CD4-positive, alpha-beta memory T cell (primary cell): ENCODE measurements around the gene RBFOX2. TPM values are rescaled to one million over a fixed set of nuclear protein-coding genes. Genes with fewer than 3 reads are reported as not detected.
A peak's percentile ranks its signal among the peaks of the same experiment; 100 is the strongest.

Source experiments
- CTCF ChIA-PET: fragments of 350-600 bp; sonication (Branson Sonifier 250); formaldehyde crosslinking; loops from one replicate; lab custom pipeline; 2021; ENCODE audit warnings: inconsistent platforms; ENCODE audit not compliant: partially characterized antibody; lab: Charles Lee
- POLR2A ChIA-PET: fragments of 350-600 bp; sonication (Branson Sonifier 250); formaldehyde crosslinking; loops from one replicate; lab custom pipeline; 2021; ENCODE audit not compliant: partially characterized antibody; lab: Charles Lee
- DNase-seq, 5 donors: peaks; one replicate each; pipeline versions ENCODE4 v3.0.0 to v3.0.0-alpha.2; 2020 to 2022; ENCODE audit warnings: mixed read lengths in 1 of 5
- H3K27ac ChIP-seq: one replicate; pipeline ENCODE4 v1.7.0; 2013; ENCODE audit warnings: low read depth, low read length
- H3K27me3 ChIP-seq: 2 replicates; pipeline ENCODE4 v1.7.0; 2013; ENCODE audit warnings: mild to moderate bottlenecking, low read length, moderate library complexity; ENCODE audit not compliant: insufficient read depth
- H3K36me3 ChIP-seq: 2 replicates; pipeline ENCODE4 v1.7.0; 2013; ENCODE audit warnings: mild to moderate bottlenecking, low read length, moderate library complexity; ENCODE audit not compliant: insufficient read depth
- H3K4me1 ChIP-seq: 2 replicates; pipeline ENCODE4 v1.7.0; 2013; ENCODE audit warnings: mild to moderate bottlenecking, low read length, moderate library complexity; ENCODE audit not compliant: insufficient read depth
- H3K4me3 ChIP-seq, 2 donors: one replicate each; pipeline ENCODE4 v1.7.0; 2013; ENCODE audit warnings: low read length in 2 of 2, mild to moderate bottlenecking in 1 of 2
- H3K9me3 ChIP-seq, 2 donors: one replicate each; pipeline ENCODE4 v1.7.0; 2013; ENCODE audit warnings: low read length in 2 of 2, control low read depth in 1 of 2; ENCODE audit not compliant: control insufficient read depth in 1 of 2
- H3K27ac Mint-ChIP-seq, 7 donors: one replicate each; pipeline ENCODE4 v1.8.0; 2020 to 2021; ENCODE audit warnings: mixed read lengths in 7 of 7, mild to moderate bottlenecking in 6 of 7, inconsistent platforms in 3 of 7, moderate library complexity in 3 of 7
- H3K27me3 Mint-ChIP-seq, 2 donors: one replicate each; pipeline ENCODE4 v1.8.0; 2020 to 2021; ENCODE audit warnings: mixed read lengths in 2 of 2
- H3K36me3 Mint-ChIP-seq, 2 donors: one replicate each; pipeline ENCODE4 v1.8.0; 2020 to 2021; ENCODE audit warnings: mixed read lengths in 2 of 2, inconsistent platforms in 1 of 2, mild to moderate bottlenecking in 1 of 2
- H3K4me1 Mint-ChIP-seq, 4 donors: one replicate each; pipeline ENCODE4 v1.8.0; 2020 to 2021; ENCODE audit warnings: mixed read lengths in 4 of 4, mild to moderate bottlenecking in 1 of 4
- H3K4me3 Mint-ChIP-seq, 8 donors: one replicate each; pipeline ENCODE4 v1.8.0; 2020 to 2021; ENCODE audit warnings: mixed read lengths in 8 of 8, mild to moderate bottlenecking in 7 of 8, moderate library complexity in 6 of 8, inconsistent platforms in 3 of 8
- H3K9me3 Mint-ChIP-seq, 8 donors: one replicate each; pipeline ENCODE4 v1.8.0; 2020 to 2021; ENCODE audit warnings: mixed read lengths in 8 of 8, mild to moderate bottlenecking in 5 of 8, inconsistent platforms in 3 of 8, moderate library complexity in 1 of 8
- intact Hi-C: fragments of 100-400 bp; cut with micrococcal nuclease; formaldehyde crosslinking; loops from one replicate; pipeline ENCODE4 v1.15.1; 2023
- polyA plus RNA-seq, 2 donors: library from polyadenylated mRNA; unstranded; fragments of 300-500 nt; fragmentation: Illumina TruSeq; gene quantifications; one replicate each; pipeline ENCODE4 v1.2.3, GENCODE V29; 2021
- total RNA-seq, 2 experiments: library from RNA; stranded (reverse); gene quantifications; one replicate each; pipeline ENCODE4 v1.2.3, GENCODE V29; 2021

Gene RBFOX2
- total and polyA plus RNA-seq, 4 experiments from 2014 or later, result 0.68 to 1.3 (median 1.0) TPM

DNA sequence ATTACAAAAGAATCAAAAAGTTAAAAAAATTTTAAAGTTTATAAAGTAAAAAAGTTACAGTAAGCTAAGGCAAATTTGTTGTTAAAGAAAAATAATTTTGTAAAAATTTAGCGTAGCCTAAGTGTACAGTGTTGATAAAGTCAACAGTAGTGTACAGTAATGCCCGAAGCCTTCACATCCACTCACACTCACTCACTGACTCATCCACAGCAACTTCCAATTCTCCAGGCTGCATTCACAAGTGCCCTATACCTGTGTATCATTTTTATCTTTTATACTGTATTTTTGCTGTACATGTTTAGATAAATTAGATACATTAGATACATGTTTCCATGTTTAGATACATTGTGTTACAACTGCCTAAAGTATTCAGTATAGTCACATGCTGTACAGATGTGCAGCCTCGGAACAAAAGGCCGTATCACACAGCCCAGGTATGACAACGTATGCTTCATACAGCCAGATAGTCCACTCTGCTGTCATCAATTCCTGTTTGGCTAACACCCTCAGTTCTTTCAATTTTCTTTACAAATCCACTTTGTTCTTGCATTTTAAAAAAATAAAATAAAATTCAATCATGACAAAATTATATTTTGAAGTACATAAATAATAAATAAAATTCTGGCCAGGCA lies 80.7 kb downstream of the RBFOX2 start:
- no peaks in the 10 kb centered on the region for H3K9me3 Mint-ChIP-seq
- H3K27ac Mint-ChIP-seq, result no peak overlapping the region
- no peak overlapping the region for H3K4me3 ChIP-seq
- ChIA-PET POLR2A (no interaction called here), CTCF (interaction anchor here (0.6 kb wide), 1 partner anchor 124 kb away, joined by 5 read pairs; no protein-coding TSS in a partner anchor)
- H3K27me3 Mint-ChIP-seq, result peaks cover 0 to 4% of the 10 kb centered on the region in 2 donors
- H3K4me1 Mint-ChIP-seq, result no peaks in the 10 kb centered on the region
- no peaks in the 10 kb centered on the region for H3K36me3 ChIP-seq
- DNase-seq, result no peak
- no peak overlapping the region for H3K27ac ChIP-seq
- H3K36me3 Mint-ChIP-seq, result no peaks in the 10 kb centered on the region
- H3K4me3 Mint-ChIP-seq, result no peak overlapping the region
- intact Hi-C loops, result no loop called here
- no peaks in the 10 kb centered on the region for H3K27me3 ChIP-seq
- H3K4me1 ChIP-seq, result no peaks in the 10 kb centered on the region
- no peaks in the 10 kb centered on the region for H3K9me3 ChIP-seq

GRCh38 chr22:35944458-35944857 lies 84.2 kb downstream of the RBFOX2 start:
- Mint-ChIP-seq H3K4me3 (no peak overlapping the region), H3K27me3 (peaks cover 6 to 13% of the 10 kb centered on the region in 2 donors), H3K27ac (no peak overlapping the region), H3K36me3 (no peaks in the 10 kb centered on the region), H3K9me3 (no peaks in the 10 kb centered on the region), H3K4me1 (no peaks in the 10 kb centered on the region)
- H3K27me3 ChIP-seq, result no peaks in the 10 kb centered on the region
- no peak for DNase-seq
- H3K9me3 ChIP-seq, result no peaks in the 10 kb centered on the region
- CTCF ChIA-PET, result no interaction called here
- H3K36me3 ChIP-seq, result no peaks in the 10 kb centered on the region
- no peak overlapping the region for H3K4me3 ChIP-seq
- H3K27ac ChIP-seq, result no peak overlapping the region
- H3K4me1 ChIP-seq, result no peaks in the 10 kb centered on the region
- intact Hi-C loops, result no loop called here
- POLR2A ChIA-PET, result no interaction called here

DNA sequence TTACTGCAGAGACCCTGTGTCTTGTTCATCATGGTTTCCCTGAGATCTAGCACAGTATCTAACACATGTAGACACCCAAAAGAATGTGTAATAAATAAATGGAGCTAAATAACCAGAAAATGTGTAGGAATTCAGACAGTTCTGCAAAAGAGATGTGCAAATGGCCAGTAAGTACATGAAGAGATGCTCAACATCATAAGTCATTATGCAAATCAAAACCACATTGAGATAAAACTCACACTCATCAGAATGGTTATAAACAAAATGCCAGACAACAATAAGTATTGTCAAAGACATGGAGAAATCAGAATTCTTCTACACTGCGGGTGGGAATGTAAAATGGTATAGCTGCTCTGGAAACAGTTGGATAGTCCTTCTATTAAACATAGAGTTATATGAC lies 88.5 kb downstream of the RBFOX2 start:
- Mint-ChIP-seq H3K36me3 (no peaks in the 10 kb centered on the region), H3K27me3 (peaks cover 3 to 13% of the 10 kb centered on the region in 2 donors), H3K4me1 (peaks cover 0 to 1% (median 0%) of the 10 kb centered on the region in 4 donors), H3K27ac (no peak overlapping the region), H3K4me3 (no peak overlapping the region), H3K9me3 (no peaks in the 10 kb centered on the region)
- intact Hi-C loops, result no loop called here
- no peak for DNase-seq
- Histone ChIP-seq H3K4me1 (no peaks in the 10 kb centered on the region), H3K27me3 (no peaks in the 10 kb centered on the region), H3K9me3 (no peaks in the 10 kb centered on the region), H3K27ac (no peak overlapping the region), H3K36me3 (no peaks in the 10 kb centered on the region), H3K4me3 (no peak overlapping the region)
- ChIA-PET POLR2A (no interaction called here), CTCF (no interaction called here)

- ChIA-PET CTCF (interaction anchor here (0.9 kb wide), 1 partner anchor 127 kb away, joined by 3 read pairs; no protein-coding TSS in a partner anchor), POLR2A (no interaction called here)
- no peak for DNase-seq
- peaks cover 1 to 13% of the 10 kb centered on the region in 2 donors for H3K27me3 Mint-ChIP-seq
- Histone ChIP-seq H3K4me3 (no peak overlapping the region), H3K9me3 (no peaks in the 10 kb centered on the region), H3K27me3 (no peaks in the 10 kb centered on the region), H3K27ac (no peak overlapping the region), H3K36me3 (no peaks in the 10 kb centered on the region), H3K4me1 (no peaks in the 10 kb centered on the region)
- H3K27ac Mint-ChIP-seq, result peak overlapping the region in 1 of 7 donors; percentile 2
- no peak overlapping the region for H3K4me3 Mint-ChIP-seq
- intact Hi-C loops, result no loop called here
- no peaks in the 10 kb centered on the region for H3K36me3 Mint-ChIP-seq
- H3K4me1 Mint-ChIP-seq, result peaks cover 0 to 1% (median 0%) of the 10 kb centered on the region in 4 donors
- no peaks in the 10 kb centered on the region for H3K9me3 Mint-ChIP-seq
Measured at GRCh38 chr22:35938226-35938625, 90.4 kb downstream of the RBFOX2 start.

DNA sequence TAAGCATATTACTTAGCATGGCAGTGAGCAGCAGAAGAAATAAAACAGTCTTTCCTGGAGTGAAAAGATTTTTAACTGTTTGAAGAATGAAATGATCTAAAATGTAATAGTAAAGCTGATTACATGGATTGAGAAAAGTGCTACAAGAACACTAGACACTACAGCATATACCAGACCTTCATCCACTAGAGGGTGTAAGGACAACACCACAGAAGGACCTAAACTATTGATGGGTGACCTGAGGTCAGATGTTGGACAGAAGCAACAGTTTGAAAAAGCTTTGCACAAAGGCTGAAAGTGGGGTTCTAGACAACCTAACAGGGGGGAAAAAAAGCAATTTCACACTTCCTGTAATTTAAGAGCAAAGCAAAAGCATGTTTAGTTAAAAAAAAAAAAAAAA lies 97.7 kb downstream of the RBFOX2 start:
- peak overlapping the region in 1 of 7 donors; percentile 10 for H3K27ac Mint-ChIP-seq
- H3K27ac ChIP-seq, result no peak overlapping the region
- no peak overlapping the region for H3K4me3 ChIP-seq
- POLR2A ChIA-PET, result no interaction called here
- H3K4me1 ChIP-seq, result no peaks in the 10 kb centered on the region
- H3K27me3 Mint-ChIP-seq, result peaks cover 4% of the 10 kb centered on the region in 2 donors
- no peaks in the 10 kb centered on the region for H3K9me3 Mint-ChIP-seq
- intact Hi-C loops, result no loop called here
- H3K4me1 Mint-ChIP-seq, result no peaks in the 10 kb centered on the region
- no peaks in the 10 kb centered on the region for H3K36me3 Mint-ChIP-seq
- H3K27me3 ChIP-seq, result no peaks in the 10 kb centered on the region
- H3K4me3 Mint-ChIP-seq, result no peak overlapping the region
- no peaks in the 10 kb centered on the region for H3K36me3 ChIP-seq
- peak in 1 of 5 donors; percentile 3 for DNase-seq
- H3K9me3 ChIP-seq, result no peaks in the 10 kb centered on the region
- CTCF ChIA-PET, result interaction anchor here (1.3 kb wide), 1 partner anchor 304 kb away, joined by 3 read pairs; no protein-coding TSS in a partner anchor

DNA sequence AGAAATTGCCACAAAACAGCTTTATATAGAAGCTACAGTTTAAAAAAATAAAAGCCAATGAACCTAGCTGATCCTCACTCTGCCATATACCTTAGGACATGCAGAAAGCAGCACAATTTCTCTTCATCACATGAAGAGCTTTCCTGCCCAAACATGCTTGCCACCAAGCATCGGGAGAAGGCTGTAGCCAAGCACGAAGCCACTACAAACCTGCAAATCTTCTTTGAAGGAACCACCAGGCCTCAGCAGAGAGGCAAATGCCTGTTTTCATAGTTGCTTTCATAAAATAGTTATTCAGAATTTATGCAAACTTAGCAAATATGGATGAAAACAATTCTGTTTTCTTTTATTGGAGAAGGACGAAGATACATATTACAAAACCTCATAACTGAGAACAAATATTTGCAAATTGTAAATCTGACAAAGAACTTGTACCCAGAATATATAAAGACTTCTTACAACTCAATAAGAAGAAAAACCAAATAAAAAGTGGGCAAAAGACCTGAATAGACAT lies 100.3 kb downstream of the RBFOX2 start:
- POLR2A ChIA-PET, result no interaction called here
- intact Hi-C loops, result no loop called here
- CTCF ChIA-PET, result no interaction called here

GRCh38 chr22:35923026-35923425 lies 105.6 kb downstream of the RBFOX2 start:
- no peaks in the 10 kb centered on the region for H3K4me1 ChIP-seq
- no peaks in the 10 kb centered on the region for H3K9me3 ChIP-seq
- ChIA-PET CTCF (interaction anchor here (2.5 kb wide), 1 partner anchor 296 kb away, joined by 8 read pairs; no protein-coding TSS in a partner anchor), POLR2A (no interaction called here)
- no peak for DNase-seq
- H3K36me3 ChIP-seq, result no peaks in the 10 kb centered on the region
- intact Hi-C loops, result loop anchor here (5.0 kb wide), 1 partner anchor 571 kb away; no protein-coding TSS in a partner anchor
- Mint-ChIP-seq H3K4me1 (no peaks in the 10 kb centered on the region), H3K27me3 (peaks cover 4 to 6% of the 10 kb centered on the region in 2 donors), H3K27ac (no peak overlapping the region), H3K4me3 (no peak overlapping the region), H3K9me3 (no peaks in the 10 kb centered on the region), H3K36me3 (no peaks in the 10 kb centered on the region)
- no peaks in the 10 kb centered on the region for H3K27me3 ChIP-seq
- H3K4me3 ChIP-seq, result no peak overlapping the region
- H3K27ac ChIP-seq, result no peak overlapping the region

More for the DNA sequence above, 100.3 kb downstream of the RBFOX2 start:
- no peak overlapping the region for H3K4me3 Mint-ChIP-seq
- H3K36me3 ChIP-seq, result no peaks in the 10 kb centered on the region
- no peak overlapping the region for H3K4me3 ChIP-seq
- no peak overlapping the region for H3K27ac ChIP-seq
- H3K27me3 ChIP-seq, result no peaks in the 10 kb centered on the region
- DNase-seq, result no peak
- H3K27ac Mint-ChIP-seq, result no peak overlapping the region
- no peaks in the 10 kb centered on the region for H3K36me3 Mint-ChIP-seq
- no peaks in the 10 kb centered on the region for H3K9me3 ChIP-seq
- no peaks in the 10 kb centered on the region for H3K4me1 Mint-ChIP-seq
- no peaks in the 10 kb centered on the region for H3K4me1 ChIP-seq
- H3K27me3 Mint-ChIP-seq, result peaks cover 6 to 9% of the 10 kb centered on the region in 2 donors
- H3K9me3 Mint-ChIP-seq, result no peaks in the 10 kb centered on the region
